WTC11 (cell line): Measurements from ENCODE around the gene LAMC2.

Source experiments
- CREB1 ChIP-seq: sonication (generic); formaldehyde crosslinking; IDR thresholded peaks from 2 replicates; pipeline ENCODE4 v1.8.0; 2023; ENCODE audit warnings: mild to moderate bottlenecking, missing genetic modification reagents
- CTCF ChIP-seq: fragments of 200-600 bp; IDR thresholded peaks from 2 replicates; pipeline ENCODE4 v1.8.0; 2022; ENCODE audit warnings: antibody characterized with exemption
- FOXJ3 ChIP-seq: sonication (generic); formaldehyde crosslinking; IDR thresholded peaks from 2 replicates; pipeline ENCODE4 v1.9.0; 2021; ENCODE audit warnings: missing genetic modification reagents, mild to moderate bottlenecking, borderline replicate concordance
- FOXP4 ChIP-seq: sonication (generic); formaldehyde crosslinking; IDR thresholded peaks from 2 replicates; pipeline ENCODE4 v1.8.0; 2022; ENCODE audit warnings: mild to moderate bottlenecking, missing genetic modification reagents
- KAT7 ChIP-seq: sonication (generic); formaldehyde crosslinking; IDR thresholded peaks from 2 replicates; pipeline ENCODE4 v1.8.1; 2023; ENCODE audit warnings: missing genetic modification reagents, mild to moderate bottlenecking, borderline replicate concordance
- MAX ChIP-seq: sonication (generic); formaldehyde crosslinking; IDR thresholded peaks from 2 replicates; pipeline ENCODE4 v1.8.0; 2022; ENCODE audit warnings: mild to moderate bottlenecking, missing genetic modification reagents
- MXD4 ChIP-seq: fragments of 250-450 bp; sonication (Bioruptor Pico); IDR thresholded peaks from 2 replicates; pipeline ENCODE4 v1.8.0; 2021; ENCODE audit warnings: mild to moderate bottlenecking, moderate library complexity, borderline replicate concordance
- SP1 ChIP-seq: sonication (generic); formaldehyde crosslinking; conservative IDR thresholded peaks from 2 replicates; pipeline ENCODE4 v1.8.1; 2022; ENCODE audit warnings: missing genetic modification reagents
- TCF7 ChIP-seq: sonication (generic); formaldehyde crosslinking; IDR thresholded peaks from 2 replicates; pipeline ENCODE4 v1.8.0; 2022; ENCODE audit warnings: mild to moderate bottlenecking, low read depth, missing genetic modification reagents, moderate library complexity
- TEAD1 ChIP-seq: sonication (generic); formaldehyde crosslinking; IDR thresholded peaks from 2 replicates; pipeline ENCODE4 v1.8.0; 2022; ENCODE audit warnings: mild to moderate bottlenecking, missing genetic modification reagents
- ZBTB21 ChIP-seq: sonication (generic); formaldehyde crosslinking; IDR thresholded peaks from 2 replicates; pipeline ENCODE4 v1.8.1; 2023; ENCODE audit warnings: mild to moderate bottlenecking, missing genetic modification reagents, borderline replicate concordance
- ZNF121 ChIP-seq: sonication (generic); formaldehyde crosslinking; IDR thresholded peaks from 2 replicates; pipeline ENCODE4 v1.8.0; 2023; ENCODE audit warnings: missing genetic modification reagents
- ZNF263 ChIP-seq: sonication (generic); formaldehyde crosslinking; IDR thresholded peaks from 2 replicates; pipeline ENCODE4 v1.8.1; 2022; ENCODE audit warnings: low read depth, mild to moderate bottlenecking, moderate library complexity, missing genetic modification reagents
- ZNF281 ChIP-seq: sonication (generic); formaldehyde crosslinking; IDR thresholded peaks from 2 replicates; pipeline ENCODE4 v1.8.0; 2023; ENCODE audit warnings: mild to moderate bottlenecking, missing genetic modification reagents

GRCh38 chr1:183219616-183220009, 33.5 kb downstream of the LAMC2 start:
- no peak for TF ChIP-seq CREB1 (CRISPR knock-in tag)
- no peak for TF ChIP-seq CTCF
- no peak for TF ChIP-seq SP1
- TF ChIP-seq FOXJ3 (CRISPR knock-in tag), result no peak
- no peak for TF ChIP-seq KAT7 (CRISPR knock-in tag)
- TF ChIP-seq MXD4 (CRISPR knock-in tag), result no peak
- TF ChIP-seq ZNF281 (CRISPR knock-in tag), result no peak
- no peak for TF ChIP-seq TEAD1 (CRISPR knock-in tag)
- TF ChIP-seq MAX (CRISPR knock-in tag), result no peak
- TF ChIP-seq ZNF121 (CRISPR knock-in tag), result no peak
- no peak for TF ChIP-seq FOXP4 (CRISPR knock-in tag)
- TF ChIP-seq ZBTB21, result no peak
- no peak for TF ChIP-seq TCF7 (CRISPR knock-in tag)
- no peak for TF ChIP-seq ZNF263 (CRISPR knock-in tag)
